ENCODE measurements around the gene PACSIN1.
"Not testable (repeated sequence)": the region's sequence is repeated elsewhere in the genome, so short reads cannot be mapped to it uniquely, and the experiment has no call there.

Gene PACSIN1

DNA sequence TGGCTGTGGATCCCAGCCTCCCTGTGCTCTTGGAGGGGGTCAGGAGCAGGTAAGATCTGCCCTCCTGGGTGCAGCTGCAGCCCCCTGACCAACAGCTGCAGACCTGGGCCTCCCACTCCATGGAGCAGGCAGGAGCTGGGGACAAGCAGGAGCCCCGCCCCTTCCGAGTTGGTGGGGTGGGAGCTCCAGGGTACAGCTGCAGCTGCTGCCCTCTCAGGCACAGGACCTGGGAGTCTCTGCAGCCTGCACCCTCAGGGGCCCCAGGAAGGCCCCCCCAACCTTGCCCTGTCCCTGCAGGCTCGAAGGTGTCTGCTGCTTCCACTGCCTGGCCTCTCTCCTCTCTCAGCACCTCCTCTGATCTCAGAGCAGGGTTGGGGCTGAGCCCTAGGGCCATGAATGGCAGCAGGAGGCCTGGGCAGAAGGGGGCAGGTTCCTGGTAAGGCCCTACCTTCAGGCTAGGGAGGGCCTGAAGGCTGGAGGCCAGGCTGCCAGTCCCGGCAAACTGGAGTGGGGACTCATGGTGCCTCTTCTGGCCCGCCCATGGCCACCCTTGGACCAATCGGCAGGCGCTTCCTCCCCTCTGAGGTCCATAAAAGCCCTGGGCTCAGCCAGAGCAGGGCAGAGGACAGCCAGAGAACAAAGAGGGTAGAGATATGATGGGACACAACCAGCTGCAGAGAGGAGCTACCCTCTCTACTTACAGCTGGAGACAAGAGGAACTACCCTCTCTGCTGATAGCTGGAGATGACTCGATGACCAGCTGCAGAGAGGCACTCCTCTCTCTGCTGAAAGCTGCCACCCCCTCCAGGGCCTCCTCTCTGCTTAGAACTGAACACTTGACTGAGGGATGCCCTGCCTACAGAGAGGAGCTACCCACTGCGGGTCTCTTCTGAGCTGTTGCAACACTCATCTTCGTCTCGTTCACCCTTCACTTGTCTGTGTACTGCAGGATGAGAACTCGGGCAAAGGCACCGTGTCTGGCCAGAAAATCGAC, 7.8 kb upstream of the PACSIN1 start:
- DNase-seq (ENCODE audit: low spot score): no peak

DNA sequence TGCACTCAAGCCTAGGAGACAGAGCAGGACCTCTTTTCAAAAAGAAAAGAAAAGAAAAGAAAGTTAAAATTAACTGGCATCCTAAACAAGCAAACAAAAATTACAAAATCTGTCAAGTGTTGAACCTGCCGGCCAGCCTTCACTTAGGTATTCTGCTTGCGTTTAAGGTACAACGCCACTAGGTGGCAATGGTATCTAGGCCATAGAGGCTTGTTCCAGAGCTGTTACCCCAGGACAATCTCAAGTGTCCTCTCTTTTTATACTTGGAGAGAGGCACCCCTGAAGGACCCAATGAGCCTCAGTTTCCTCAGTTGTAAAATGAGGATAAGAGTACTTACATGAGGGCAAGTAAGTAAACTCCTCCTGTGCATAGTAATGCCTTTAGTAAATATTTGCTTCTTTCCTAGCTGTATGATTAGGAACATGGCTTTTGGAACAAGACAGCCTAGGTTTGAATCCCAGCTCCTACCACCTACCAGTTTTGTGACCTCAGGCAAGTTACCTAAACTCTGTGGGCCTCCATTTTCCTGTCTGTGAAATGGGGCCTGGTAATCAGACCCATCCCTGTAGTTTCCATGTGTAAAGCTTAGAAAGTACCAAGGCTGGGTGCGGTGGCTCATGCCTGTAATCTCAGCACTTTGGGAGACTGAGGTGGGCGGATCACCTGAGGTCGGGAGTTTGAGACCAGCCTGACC, 5.8 kb upstream of the PACSIN1 start:
- peak; percentile 41 for DNase-seq (ENCODE audit: low spot score)

DNA sequence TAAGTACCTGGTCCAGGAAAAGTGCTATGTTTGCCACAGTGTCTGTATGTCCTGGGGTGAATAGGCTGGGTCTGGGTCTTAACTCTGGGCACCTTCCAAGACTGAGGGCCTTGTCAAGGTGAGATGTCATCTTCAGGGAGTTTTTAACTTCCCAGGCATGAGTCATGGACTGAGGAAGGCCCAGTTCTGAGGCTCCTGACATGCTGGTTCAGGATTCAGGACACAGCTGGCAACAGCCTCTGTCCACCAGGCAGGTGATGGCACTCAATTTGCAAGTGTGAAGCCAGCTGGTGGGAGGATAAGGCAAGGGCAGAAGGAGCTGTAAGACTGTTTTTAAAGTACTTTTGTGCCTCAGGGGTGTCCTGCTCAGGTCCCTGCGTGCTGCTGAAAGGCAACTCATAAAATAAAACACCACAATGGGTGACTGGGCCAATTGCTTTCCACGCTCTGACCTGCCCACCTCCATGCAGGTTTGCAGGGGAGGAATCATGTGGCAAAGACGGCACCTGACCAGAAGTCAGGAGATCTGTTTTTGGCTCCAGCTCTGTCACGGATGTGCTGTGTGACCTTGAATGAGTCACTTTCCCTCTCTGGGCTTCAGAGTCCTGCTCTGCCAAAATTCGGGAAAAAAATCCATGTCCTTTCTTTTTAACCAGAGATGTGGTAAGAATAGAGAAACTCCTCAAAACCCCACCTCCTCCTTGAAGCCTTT, 4.9 kb upstream of the PACSIN1 start:
- DNase-seq (ENCODE audit: low spot score): no peak

DNA sequence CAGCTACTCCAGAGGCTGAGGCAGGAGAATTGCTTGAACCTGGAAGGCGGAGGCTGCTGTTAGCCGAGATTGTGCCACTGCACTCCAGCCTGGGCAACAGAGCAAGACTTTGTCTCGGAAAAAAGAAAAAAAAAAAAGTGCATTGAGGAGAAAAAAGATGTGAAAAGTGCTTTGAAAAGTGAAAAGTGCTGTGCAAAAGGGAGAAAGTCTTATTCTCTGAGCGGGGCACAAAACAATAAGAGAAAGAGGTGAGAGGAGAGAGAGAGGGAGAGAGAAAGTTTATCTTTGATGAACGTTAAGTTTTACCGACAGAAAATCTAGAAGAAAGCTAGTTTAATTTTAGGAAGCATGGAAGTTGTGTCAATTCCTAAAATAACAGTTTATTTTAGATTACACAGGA, 3.9 kb upstream of the PACSIN1 start:
- no peak for DNase-seq (ENCODE audit: low spot score)

DNA sequence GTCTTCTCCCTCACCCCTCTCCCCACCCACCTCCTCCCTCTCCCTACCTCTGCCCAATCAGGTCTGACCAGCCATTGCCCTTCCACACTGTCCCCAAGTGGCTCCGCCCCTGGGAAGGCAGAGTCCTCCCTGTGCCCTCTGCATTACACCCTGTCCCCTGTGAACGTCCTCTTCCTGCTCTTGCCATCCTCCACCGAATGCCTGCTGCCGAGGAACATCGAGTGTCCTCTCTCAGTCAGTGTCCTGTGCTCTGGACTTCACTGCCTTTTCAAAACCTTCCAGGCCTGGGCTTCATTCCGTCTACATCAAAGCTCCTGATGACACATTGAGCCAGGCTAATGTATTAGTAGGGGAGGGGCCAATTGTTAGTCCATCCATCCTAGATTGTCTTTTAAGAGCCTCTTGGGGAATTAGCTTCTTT, 3.3 kb upstream of the PACSIN1 start:
- peak; percentile 57 for DNase-seq (ENCODE audit: low spot score)

DNA sequence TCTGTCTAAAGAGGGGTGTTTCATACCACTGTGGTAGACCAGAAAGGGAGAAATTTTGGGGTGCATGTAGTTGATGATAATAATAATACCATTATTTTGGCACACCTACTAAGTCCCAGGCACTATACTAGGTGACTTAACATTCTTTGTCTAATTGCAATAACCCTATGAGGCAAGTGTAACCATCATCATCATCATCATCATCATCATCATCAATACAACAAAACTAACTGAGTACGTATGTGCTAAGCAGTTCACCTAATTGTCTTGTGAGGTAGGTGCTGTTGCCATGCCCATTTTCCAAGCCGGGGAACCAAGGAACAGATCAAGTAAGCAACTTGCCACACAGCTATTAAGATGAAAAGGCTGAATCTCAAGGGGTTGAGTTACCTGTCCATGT, 2.6 kb upstream of the PACSIN1 start:
- no peak for DNase-seq (ENCODE audit: low spot score)

DNA sequence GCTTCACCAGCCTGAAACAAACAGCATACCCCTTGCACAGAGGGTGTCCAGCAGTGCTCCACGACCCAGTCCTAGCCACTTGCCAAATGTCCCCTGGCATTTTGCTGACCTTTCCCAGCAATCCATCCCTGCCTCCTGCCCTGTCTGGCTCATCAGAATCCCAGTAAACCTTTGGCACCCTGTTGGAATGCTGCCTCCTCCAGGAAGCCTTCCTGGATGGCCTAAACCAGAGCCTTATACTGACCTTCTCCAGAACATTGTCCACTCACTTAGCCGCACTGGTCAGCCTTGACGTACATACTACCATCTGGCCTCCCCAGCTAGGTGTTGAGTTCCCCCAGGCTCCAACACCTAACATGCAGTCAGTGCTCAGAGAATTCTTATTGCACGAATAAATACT, 2.0 kb upstream of the PACSIN1 start:
- no peak for DNase-seq (ENCODE audit: low spot score)

DNA sequence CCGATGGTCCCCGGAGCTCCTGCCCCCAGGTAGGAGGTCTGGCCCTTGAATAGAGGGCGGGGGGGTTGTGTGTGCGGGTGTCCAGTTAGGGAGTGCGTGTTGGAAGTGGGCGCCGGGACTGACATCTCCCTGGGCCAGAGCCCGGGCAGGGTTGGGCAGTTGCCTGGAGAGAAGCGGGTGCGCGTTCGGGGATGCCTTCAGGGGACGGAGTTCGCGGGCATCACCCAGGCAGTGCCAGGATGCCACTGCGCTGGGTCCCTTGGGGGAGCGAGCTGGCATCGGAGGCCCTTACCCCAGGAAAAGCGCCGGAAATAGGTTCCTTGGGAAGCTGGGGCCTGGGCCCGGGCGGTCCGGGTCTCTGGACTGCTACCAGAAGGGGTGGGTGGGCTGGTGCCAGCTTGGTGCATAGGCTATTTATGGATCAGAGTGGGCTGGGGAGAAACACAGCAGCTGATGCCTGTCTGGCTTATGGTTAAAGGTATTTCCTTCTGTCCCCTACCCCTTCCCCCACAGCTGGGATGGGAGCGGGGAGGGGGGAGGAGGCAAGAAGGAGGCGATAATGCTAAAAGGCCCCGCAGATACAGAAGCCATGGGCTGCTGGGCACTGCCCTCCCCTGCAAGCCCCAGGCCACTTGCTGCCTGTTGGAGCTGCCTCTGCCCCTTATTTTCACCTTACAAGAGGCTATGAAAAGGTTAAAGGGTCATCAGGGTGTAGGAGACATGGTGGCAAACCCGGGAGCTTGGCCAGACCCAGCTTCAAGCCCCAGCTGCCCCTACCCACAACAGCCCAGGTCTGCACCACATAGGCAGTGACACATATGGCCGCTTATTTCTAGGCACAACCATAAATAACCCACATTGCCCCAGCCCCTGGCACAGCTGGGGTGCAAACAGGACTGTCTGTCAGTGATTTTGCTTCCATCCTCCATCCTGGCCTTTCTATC, 638 bp downstream of the PACSIN1 start:
- no peak for DNase-seq (ENCODE audit: low spot score)

DNA sequence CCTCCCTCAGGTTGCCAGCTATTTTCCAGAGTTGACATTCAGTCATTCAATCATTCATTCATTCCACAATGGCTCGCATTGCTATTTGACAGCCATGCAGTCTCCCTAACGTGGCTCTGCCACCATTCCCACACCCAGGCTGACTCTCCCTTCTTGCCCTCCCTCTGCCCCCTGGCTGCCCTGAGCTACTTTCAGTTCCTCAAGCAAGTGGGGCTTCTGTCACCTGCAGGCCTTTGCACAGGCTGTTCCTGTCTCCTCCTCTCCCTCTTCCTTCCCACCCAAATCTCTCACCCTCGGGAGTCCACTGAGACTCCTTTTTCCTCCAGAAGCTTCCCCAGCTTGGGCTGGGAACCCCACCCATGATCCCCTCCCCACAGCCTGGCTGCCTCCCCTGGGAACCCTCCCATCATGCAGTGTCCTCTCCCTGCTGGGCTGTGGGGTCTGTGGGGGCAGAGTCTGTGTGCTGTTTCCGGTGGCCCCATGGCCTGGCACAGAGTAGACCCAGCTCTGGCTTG, 2.6 kb downstream of the PACSIN1 start:
- no peak for DNase-seq (ENCODE audit: low spot score)

DNA sequence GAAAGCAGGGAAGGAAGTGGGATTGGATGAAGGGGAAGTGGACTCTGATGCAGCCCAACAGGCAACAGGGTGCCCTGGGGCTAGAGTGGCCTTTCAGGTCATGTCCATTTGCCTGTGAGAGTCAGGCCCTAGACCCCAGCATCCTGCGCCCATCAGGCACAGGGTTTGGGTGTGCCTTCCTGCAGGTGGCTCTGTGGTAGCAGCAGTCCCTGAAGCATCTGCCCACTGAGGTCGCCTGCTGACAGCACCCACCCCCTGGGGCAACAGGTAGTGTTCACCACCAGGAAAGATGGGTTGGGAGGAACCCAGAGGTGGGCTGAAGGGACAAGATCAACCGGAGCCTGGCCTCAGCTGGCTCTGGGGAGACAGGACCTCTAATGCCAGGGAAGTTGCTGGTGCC, 3.6 kb downstream of the PACSIN1 start:
- no peak for DNase-seq (ENCODE audit: low spot score)

DNA sequence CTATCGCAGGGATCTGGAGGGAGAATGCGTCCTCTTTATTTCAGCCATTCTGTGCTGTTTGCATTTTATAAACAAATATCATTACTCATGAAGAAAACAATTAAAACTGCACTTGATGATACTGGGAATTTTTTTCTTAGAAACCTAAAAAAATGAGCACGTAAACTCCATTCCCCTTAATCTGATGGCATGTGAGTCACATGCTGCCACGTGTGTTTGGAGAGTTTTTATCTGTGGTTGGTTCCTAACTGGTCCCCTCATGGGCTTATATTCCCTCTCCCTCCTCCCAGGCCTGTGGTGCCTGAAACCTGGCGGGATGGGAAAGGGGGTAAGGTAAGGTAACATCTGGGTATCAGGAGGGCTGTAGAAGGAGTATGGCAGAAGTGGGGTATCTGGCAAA, 6.5 kb downstream of the PACSIN1 start:
- DNase-seq (ENCODE audit: low spot score): no peak

DNA sequence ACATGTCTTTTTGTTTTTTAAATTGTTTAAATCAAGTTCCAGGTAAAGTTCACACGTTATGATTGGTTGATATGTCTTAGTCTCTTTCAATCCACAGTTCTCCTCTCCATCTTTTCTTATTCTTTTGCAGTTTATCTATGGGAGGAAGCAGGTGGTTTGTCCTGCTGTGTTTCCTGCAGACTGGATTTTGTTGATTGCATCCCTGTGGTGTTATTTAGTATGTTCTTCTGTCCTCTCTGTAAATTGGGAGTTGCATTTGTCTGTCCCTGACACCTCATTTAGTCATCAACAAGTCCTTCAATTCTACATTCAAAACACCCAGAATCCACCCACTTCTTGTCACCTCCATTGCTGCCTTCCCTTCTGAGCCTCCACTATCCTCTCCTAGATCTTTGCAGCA, 8.1 kb downstream of the PACSIN1 start:
- DNase-seq (ENCODE audit: low spot score): no peak

DNA sequence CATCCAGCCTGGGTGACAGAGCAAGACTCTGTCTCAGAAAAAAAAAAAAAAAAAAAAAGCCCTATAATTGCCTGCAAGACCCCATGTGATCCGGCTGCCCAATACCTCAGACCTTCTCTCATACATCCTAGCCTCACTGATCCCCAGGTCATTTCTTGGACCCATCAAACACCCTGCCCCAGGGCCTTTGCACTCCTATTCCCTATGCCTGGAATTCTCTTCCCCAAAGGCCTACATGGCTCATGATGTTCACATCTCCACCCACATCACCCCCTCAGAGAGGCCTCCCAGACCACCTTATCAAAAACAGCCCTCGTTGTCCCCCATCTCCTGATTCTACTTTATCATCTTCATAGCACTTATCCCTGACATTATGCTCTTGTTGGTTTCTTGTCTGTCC, 8.9 kb downstream of the PACSIN1 start:
- no peak for DNase-seq (ENCODE audit: low spot score)

DNA sequence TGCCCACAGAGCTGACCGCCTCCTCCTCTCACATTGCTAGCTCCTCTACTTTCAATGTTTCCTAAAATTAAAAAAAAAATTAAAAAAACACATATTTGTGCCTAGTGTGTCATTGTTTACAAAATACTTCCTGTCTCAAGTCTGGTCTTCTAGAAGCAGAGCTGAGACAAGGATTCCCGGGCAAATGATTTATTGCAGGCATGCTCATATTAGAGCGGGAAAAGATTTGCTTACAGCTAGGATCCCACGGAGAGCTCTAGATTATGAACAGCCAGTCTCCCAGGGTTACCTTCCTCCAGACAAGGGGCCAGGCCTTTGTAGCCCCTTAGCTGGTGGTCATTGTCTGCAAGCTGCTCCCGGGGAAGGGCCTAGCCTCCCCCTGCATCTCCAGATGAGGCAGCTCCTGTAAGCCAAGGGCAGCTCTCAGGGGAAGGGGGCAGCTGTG, 9.4 kb downstream of the PACSIN1 start:
- DNase-seq (ENCODE audit: low spot score): no peak

DNA sequence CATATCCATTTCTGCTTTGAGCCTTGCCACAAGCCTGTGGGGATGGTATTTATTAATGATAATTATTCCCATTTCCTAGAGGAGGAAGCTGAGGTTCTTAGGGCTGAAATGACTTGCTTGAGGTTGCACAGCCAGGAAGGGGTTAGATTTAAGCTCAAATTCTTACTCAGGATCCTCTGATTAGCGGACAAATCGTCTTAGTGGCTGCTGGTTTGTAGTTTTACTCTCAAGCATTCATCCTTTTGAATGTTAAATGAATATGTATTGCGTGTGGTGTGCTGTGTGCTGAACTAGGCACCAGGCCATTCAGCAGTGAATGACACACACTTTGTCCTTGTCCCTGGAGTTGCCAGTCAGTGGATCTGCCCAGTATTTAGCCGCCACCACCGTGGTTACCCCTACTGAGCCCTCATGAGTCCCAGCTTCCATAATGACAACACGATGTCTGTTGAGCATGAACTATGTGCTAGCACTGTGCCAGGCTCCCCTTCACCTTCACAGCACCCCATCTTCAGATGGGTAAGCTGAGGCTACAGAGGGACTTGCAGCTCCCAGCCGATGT, 10.0 kb downstream of the PACSIN1 start:
- DNase-seq (ENCODE audit: low spot score): no peak

DNA sequence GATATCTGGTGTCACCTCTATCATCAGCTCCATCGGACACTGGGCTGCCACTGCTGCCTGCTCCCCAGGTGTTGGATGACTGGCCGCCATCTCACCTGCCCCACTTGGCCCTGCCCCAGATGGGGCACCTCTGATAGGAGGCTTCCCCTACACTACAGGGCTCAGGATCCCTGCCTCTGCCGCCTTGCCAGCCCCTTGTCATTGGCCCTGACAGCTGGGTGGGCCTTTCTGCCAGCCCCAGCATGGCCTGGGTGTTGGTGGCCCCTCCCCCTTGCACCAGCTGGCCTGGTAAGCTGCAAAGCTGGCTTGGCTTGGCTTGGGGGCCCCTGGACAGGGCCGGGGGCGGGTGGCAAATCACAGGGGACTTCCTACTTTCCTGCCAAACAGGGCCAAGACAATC, 10.6 kb downstream of the PACSIN1 start:
- no peak for DNase-seq (ENCODE audit: low spot score)

DNA sequence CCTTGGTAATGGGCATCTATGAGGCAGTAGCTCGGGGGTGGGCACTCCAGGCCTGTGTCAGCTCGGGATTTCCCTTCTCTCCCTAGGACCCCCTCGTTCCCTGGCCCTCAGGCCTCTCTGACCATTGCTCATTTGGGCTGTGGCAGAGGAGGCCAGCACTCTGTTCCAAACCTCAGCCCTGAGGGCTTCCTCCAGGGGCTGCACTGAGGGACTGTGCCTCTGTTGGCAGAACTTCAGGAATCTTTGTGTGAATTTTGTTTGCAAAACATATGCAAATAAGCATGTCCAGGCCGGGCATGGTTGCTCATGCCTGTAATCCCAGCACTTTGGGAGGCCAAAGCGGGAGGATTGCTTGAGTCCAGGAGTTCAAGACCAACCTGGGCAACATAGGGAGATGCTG, 11.0 kb downstream of the PACSIN1 start:
- no peak for DNase-seq (ENCODE audit: low spot score)

DNA sequence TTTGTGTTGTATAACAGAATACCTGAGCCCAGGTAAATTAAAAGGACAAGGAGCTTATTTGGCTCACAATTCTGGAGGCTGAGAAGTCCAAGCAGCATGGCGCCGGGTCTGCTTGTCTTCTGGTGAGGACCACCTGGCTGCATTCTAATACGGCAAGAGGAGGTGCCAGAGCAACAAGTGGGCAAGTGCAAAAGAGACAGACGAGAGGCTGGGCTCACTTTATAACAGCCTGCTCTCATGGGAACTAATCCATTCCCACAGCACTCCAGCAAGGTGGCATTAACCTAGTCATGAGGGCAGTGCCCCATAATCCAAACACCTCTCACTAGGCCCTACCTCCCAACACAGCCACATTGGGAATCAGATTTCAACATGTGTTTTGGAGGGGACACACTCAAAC, 12.9 kb downstream of the PACSIN1 start:
- no peak for DNase-seq (ENCODE audit: low spot score)

DNA sequence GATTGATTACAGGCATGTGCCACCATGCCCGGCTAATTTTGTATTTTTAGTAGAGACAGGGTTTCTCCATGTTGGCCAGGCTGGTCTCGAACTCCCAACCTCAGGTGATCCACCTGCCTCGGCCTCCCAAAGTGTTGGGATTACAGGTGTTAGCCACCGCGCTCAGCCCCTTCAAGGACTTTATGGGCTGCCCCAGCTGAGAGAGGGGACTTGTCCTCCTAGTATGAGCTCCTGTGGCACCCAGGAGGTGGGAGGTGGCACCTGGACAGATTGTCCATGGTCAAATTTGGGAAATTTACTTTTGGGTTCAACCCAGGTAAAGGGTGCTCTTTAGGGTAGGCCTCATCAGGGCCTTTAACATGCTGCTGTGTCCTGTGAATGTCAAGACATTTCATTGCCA, 17.9 kb downstream of the PACSIN1 start:
- DNase-seq (ENCODE audit: low spot score): not testable (repeated sequence)

DNA sequence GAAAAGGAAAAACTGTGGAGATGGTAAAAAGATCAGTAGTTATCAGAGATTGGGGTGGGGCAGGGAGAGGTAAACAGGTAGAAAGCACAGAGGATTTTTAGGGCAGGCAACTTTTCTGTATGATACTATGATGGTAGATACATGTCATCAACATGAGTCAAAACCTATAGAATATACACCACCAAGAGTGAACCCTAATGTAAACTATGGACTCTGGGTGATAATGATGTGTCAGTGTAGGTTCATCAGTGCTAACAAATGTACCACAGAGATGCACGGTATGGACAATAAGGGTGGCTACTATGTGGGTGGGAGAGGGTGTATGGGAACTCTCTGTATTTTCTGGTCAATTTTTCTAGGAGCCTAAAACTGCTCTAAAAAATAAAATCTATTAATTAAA, 18.5 kb downstream of the PACSIN1 start:
- DNase-seq (ENCODE audit: low spot score): no peak

DNA sequence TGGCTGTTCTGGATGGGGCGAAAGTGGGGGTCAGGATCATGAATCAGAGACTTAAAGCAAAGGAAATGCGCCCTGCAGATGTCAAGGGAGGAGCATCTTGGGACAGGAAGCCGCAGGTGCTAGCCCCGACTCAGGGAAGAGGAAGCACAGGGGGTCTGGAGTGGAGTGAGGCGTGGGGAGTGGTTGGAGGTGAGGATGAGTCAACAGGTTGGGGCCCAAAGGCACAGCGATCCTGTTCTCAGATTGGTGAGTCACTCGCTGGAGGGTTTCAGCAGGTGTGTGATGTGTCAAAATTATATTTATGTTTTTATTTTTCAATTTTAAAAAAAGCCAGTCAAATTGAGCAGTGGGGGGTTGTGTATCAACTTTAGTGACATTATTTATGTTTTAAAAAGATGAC, 19.0 kb downstream of the PACSIN1 start:
- no peak for DNase-seq (ENCODE audit: low spot score)
